HG03139 (cell line): ENCODE measurements around the gene GPSM1.

Source experiments
- ATAC-seq: cut with Tn5 transposase; IDR thresholded peaks from one replicate; pipeline ENCODE4 v1.9.1; 2021; ENCODE audit not compliant: unreplicated experiment

Gene GPSM1

GRCh38 chr9:136331030-136331429, 3.7 kb downstream of the GPSM1 start:
- no peak for ATAC-seq

GRCh38 chr9:136331556-136332481, 4.5 kb downstream of the GPSM1 start:
- no peak for ATAC-seq

DNA sequence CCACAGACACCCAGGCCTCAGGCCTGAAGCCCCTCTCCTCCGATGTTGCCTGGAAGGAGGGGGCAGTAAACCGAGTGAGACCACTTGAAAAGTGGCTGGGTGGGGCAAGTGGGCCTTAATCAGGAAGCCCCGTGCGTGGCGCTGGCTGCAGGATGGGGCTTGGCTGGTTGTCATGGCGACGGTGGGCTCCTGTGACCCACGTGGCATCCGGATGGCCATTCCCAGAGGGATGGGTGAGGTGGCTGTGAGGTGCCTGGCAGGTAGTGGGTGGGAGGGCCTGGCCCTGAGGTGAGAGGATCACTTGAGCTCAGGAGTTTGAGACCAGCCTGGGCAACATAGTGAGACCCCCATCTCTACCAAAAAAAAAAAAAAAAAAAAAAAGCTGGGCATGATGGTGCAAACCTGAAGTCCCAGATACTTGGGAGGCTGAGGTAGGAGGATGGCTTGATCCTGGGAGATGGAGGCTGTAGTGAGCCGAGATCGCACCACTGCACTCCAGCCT, 5.2 kb downstream of the GPSM1 start:
- no peak for ATAC-seq

- ATAC-seq, result no peak
These were observed 5.7 kb downstream of the GPSM1 start for GRCh38 chr9:136333045-136333444.

DNA sequence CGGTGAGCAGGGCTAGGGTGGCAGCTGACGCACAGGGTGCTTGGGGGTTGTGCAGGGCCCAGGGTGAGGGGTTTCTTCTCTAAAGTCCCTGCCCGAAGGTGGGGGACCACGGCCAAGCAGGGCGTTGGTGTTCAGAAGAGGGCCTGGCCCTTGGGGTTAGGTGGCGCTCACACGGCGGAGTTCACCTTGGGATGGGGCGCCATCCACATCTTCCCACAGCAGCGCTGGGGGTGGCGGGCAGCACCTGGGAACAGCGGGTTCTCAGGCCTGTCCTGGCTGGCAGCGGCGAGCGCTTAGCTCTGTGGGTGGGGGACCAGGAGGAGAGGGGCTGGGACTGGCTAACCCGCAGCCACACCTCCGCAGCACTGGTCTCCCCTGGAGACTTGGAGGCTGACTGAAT, 6.1 kb downstream of the GPSM1 start:
- ATAC-seq, result no peak

- ATAC-seq, result no peak
These were observed 7.2 kb downstream of the GPSM1 start for GRCh38 chr9:136334541-136334940.

DNA sequence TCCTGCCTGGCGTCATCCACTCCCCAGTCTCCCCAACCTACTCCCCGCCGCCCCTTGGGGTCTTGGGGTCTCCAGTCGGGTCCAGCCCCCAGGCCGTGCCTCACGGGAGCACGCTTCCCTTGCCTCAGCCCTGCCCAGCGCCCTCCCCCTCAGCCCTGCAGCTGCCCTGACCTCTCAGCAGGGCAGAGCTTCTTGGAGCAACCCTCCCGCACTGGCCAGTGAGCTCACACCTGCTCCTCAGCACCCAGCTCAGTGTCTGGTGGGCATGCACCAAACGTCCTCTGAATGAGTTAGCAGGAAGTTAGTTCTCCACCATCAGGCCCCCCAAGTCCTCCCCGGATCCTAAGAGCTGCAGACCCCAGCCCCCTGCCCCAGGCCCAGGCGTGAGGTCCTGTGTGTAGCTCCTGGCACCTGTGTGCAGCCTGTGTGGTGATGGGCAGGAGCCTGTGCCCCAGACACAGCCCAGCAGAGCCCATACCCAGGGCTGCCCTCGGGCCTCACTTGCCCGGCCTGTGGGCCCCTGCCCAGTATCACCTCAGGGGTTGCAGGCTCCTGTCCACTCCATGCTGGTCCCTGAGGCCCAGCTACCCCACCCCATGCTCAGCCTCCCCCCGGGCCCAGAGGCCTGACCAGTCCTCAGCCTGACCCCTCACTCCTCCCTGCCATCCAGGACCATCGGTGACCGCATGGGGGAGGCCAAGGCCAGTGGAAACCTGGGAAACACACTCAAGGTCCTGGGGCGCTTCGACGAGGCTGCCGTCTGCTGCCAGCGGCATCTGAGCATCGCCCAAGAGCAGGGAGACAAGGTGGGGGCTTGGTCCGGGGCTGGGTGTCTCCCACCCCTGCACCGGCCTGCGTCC, 8.2 kb downstream of the GPSM1 start:
- ATAC-seq, result no peak

GRCh38 chr9:136336156-136336870, 9.0 kb downstream of the GPSM1 start:
- ATAC-seq, result no peak

DNA sequence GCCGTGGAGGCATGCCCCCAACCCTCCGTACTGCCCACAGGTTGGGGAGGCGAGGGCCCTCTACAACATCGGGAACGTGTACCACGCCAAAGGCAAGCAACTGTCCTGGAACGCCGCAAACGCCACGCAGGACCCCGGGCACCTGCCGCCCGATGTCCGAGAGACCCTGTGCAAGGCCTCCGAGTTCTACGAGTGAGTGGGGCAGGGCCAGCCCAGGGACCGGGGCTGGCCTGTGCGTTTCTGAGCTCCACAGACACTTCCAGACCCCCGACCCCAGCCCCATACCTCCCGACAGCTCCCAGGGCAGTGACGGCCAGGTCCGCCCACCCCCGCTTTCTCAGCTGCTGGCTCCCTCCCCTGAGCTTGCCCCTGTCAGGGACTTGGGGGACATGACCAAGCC, 9.5 kb downstream of the GPSM1 start:
- ATAC-seq, result no peak

DNA sequence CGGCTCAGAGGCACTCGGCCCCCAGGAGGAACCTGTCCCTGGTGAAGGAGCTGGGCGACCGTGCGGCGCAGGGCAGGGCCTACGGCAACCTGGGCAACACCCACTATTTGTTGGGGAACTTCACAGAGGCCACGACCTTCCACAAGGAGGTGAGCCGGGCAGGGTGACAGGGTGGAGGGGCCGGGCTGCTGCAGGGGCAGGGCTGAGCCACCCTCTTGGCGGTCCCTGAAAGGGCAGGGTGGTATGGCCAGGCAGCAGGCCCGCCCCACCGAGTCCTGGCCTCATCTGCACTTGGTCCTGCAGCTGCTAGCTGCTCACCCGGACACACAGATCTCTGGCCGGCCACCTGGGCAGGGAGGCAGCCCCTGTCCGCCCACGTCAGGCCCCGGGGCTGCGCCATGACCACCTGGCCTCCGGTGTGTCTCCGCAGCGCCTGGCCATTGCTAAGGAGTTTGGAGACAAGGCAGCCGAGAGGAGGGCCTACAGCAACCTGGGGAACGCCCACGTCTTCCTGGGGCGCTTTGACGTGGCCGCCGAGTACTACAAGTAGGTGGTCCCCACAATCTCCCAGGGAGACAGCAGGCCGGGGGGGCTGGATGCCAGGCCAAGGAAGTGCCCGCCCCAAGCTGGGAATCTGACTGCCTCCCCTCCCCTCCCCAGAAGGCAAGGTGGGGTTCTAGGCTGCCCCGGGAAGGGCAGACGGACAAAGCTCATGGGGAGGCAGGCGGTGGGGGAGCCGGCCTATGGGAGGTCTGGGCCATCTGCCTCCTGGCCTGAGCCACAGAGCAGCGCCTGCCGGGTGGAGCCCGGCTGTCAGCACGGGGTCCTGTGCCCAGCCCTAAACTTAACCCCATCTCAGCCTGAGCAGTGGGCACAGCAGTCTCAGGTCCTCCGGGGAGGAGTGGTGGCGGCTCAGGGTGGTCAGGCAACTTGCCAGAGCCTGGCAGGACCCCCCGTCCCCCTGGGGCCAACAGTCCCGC, 10.4 kb downstream of the GPSM1 start:
- no peak for ATAC-seq

GRCh38 chr9:136338511-136338910, 11.2 kb downstream of the GPSM1 start:
- no peak for ATAC-seq

- ATAC-seq, result no peak
These were observed 12.0 kb downstream of the GPSM1 start for GRCh38 chr9:136339173-136339957.

DNA sequence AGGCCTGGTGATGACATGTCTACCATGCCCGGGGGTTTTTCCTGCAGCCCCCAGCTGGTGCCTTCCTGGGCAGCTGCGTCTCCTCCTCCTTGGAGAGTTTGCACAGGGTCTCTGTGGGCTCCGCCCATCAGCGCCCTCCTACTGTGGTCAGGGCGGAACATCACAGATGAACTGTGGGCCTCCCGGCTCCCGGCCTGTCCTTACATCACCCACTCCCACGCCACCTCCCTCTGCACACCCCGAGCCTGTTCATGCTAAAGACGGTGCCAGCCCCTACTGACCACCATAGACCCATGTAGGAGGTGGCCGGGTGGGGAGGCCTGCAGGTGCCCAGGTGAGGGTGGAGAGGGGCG, 12.6 kb downstream of the GPSM1 start:
- no peak for ATAC-seq

- no peak for ATAC-seq
These were observed 13.2 kb downstream of the GPSM1 start for GRCh38 chr9:136340356-136341041.

DNA sequence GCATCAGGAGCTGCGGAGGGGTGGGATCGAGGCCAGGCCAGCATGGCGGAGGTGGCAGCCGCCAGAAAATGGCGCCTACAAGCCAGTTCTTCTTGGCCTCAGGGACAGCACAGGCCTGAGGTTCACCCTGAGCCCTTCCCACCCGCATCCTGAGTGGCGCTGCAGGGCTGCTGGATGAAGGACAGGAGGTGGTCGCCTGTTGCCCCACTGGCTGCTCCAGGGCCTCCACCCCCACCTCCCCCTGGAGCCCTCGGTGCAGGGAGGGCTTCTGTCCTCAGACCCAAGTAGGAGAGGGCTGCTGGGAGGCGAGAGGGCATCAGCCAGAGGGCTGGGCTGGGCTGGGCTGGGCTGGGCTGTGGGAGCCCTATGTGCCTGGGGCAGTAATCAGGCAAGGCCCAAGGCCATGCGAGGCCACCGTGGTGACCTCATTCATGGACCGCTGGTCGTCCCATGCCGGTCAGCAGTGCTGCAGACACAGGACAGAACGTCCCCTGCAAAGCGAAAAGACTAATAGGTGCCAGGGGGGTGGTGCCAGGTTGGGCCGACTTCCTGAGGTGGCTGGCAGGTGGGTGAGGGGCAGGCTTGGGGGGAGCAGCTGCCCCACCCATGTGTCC, 13.8 kb downstream of the GPSM1 start:
- no peak for ATAC-seq

GRCh38 chr9:136341769-136342168, 14.4 kb downstream of the GPSM1 start:
- no peak for ATAC-seq

- ATAC-seq, result no peak
These were observed 15.1 kb downstream of the GPSM1 start for GRCh38 chr9:136342181-136343120.
